HepG2 (cell line): ENCODE measurements around the gene ZNF446. TPM values are rescaled to one million over a fixed set of nuclear protein-coding genes. Genes with fewer than 3 reads are reported as not detected.
A peak's percentile ranks its signal among the peaks of the same experiment; 100 is the strongest.

Experiments
- AFF4 ChIP-seq: sonication (generic); formaldehyde crosslinking; IDR thresholded peaks from 2 replicates; pipeline ENCODE4 v1.4.0; 2020; ENCODE audit warnings: missing genetic modification reagents
- CC2D1A ChIP-seq: sonication (generic); formaldehyde crosslinking; IDR thresholded peaks from 2 replicates; pipeline ENCODE4 v1.8.1; 2023; ENCODE audit warnings: mild to moderate bottlenecking, missing genetic modification reagents
- CENPT ChIP-seq: sonication (generic); formaldehyde crosslinking; IDR thresholded peaks from 2 replicates; pipeline ENCODE4 v1.8.0; 2022; ENCODE audit warnings: low read depth, mild to moderate bottlenecking, moderate library complexity, missing genetic modification reagents
- CREM ChIP-seq, 2 experiments: sonication (generic) in 1 of 2; formaldehyde crosslinking in 1 of 2; IDR thresholded peaks; 2 replicates each; pipeline versions ENCODE4 v1.4.0 to v1.6.1; 2016 to 2020; ENCODE audit warnings: antibody characterized with exemption in 1 of 2, mild to moderate bottlenecking in 1 of 2, missing genetic modification reagents in 1 of 2
- DBP ChIP-seq: sonication (generic); formaldehyde crosslinking; IDR thresholded peaks from 2 replicates; pipeline ENCODE4 v1.4.0; 2020; ENCODE audit warnings: missing genetic modification reagents; ENCODE audit errors: not compliant biosample characterization
- ELF4 ChIP-seq: sonication (generic); formaldehyde crosslinking; IDR thresholded peaks from 2 replicates; pipeline ENCODE4 v1.5.0; 2020; ENCODE audit warnings: missing genetic modification reagents, mild to moderate bottlenecking, moderate library complexity, borderline replicate concordance
- JUNB ChIP-seq: sonication (generic); formaldehyde crosslinking; IDR thresholded peaks from 2 replicates; pipeline ENCODE4 v1.8.0; 2022; ENCODE audit warnings: missing genetic modification reagents, mild to moderate bottlenecking, borderline replicate concordance
- KAT2B ChIP-seq: fragments of 150-350 bp; IDR thresholded peaks from 2 replicates; pipeline ENCODE4 v1.6.1; 2014; ENCODE audit warnings: low read depth, low read length, borderline replicate concordance
- KDM4B ChIP-seq: sonication (generic); formaldehyde crosslinking; IDR thresholded peaks from 2 replicates; pipeline ENCODE4 v1.4.0; 2020; ENCODE audit warnings: missing genetic modification reagents
- PBX2 ChIP-seq: IDR thresholded peaks from 2 replicates; pipeline ENCODE4 v1.6.1; 2016; ENCODE audit warnings: control low read depth
- PITX1 ChIP-seq: sonication (generic); formaldehyde crosslinking; IDR thresholded peaks from 2 replicates; pipeline ENCODE4 v1.5.1; 2020; ENCODE audit warnings: mild to moderate bottlenecking, missing genetic modification reagents
- PRPF4 ChIP-seq: fragments of 200-400 bp; formaldehyde crosslinking; IDR thresholded peaks from 2 replicates; pipeline ENCODE4 v1.6.1; 2016; ENCODE audit warnings: low read length, low read depth; ENCODE audit not compliant: poor library complexity, severe bottlenecking
- RAD51 ChIP-seq: fragments of 450-650 bp; IDR thresholded peaks from 2 replicates; pipeline ENCODE4 v1.6.1; 2016; ENCODE audit warnings: borderline replicate concordance
- ZNF264 ChIP-seq: sonication (generic); formaldehyde crosslinking; IDR thresholded peaks from 2 replicates; pipeline ENCODE4 v1.4.0; 2020; ENCODE audit warnings: missing genetic modification reagents
- ZNF629 ChIP-seq: sonication (generic); formaldehyde crosslinking; conservative IDR thresholded peaks from 2 replicates; pipeline ENCODE4 v1.5.0; 2020; ENCODE audit warnings: missing genetic modification reagents
- ZNF770 ChIP-seq: sonication (generic); formaldehyde crosslinking; IDR thresholded peaks from 2 replicates; pipeline ENCODE4 v1.5.0; 2020; ENCODE audit warnings: mild to moderate bottlenecking, missing genetic modification reagents
- ZSCAN25 ChIP-seq: sonication (generic); formaldehyde crosslinking; IDR thresholded peaks from 2 replicates; pipeline ENCODE4 v1.8.0; 2022; ENCODE audit warnings: mild to moderate bottlenecking, missing genetic modification reagents
- ZXDC ChIP-seq: sonication (generic); formaldehyde crosslinking; IDR thresholded peaks from 2 replicates; pipeline ENCODE4 v1.5.0; 2020; ENCODE audit warnings: mild to moderate bottlenecking, missing genetic modification reagents
- polyA plus RNA-seq, 8 experiments: library from polyadenylated mRNA; depleted of rRNA in 3 of 8; stranded (reverse) in 7 of 8; unstranded in 1 of 8; fragments of >200 nt; fragmentation: Illumina TruSeq in 4 of 8; extraction: Trizol in 4 of 8; gene quantifications; 2 replicates each; pipeline versions ENCODE4 v1.2.1 to v1.2.3, GENCODE V29; 2011 to 2016; ENCODE audit warnings: low read depth in 4 of 8, missing spikeins in 1 of 8, mixed read lengths in 1 of 8; ENCODE audit not compliant: insufficient read depth in 1 of 8
- total RNA-seq, 5 experiments: library from RNA; depleted of rRNA; stranded (reverse); fragments of >200 nt; fragmentation: Illumina TruSeq; extraction: Trizol; gene quantifications; 2 replicates each; pipeline ENCODE4 v1.2.3, GENCODE V29; 2016; ENCODE audit warnings: low read depth in 1 of 5

ZNF446 gene
- total and polyA plus RNA-seq, 2 of the 13 experiments (the other 11 are each of a cell fraction or from before 2014, with no cell fraction given), result 3.0 to 3.6 TPM

- TF ChIP-seq RAD51 (no peak), ZNF629 (CRISPR knock-in tag) (peak; percentile 43; the same call in 1 of the 2 replicates), ZSCAN25 (CRISPR knock-in tag) (no peak), ZNF264 (CRISPR knock-in tag) (peak; percentile 86; the same call in 1 of the 2 replicates), CC2D1A (no peak), JUNB (CRISPR knock-in tag) (no peak), CREM (IDR thresholded peaks at IDR 0.05) (peak; percentile 42; the same call in 1 of the 2 replicates), CREM (CRISPR knock-in tag; IDR thresholded peaks at IDR 0.05) (no peak), ELF4 (CRISPR knock-in tag) (no peak), AFF4 (no peak), DBP (no peak), PBX2 (no peak), ZXDC (CRISPR knock-in tag) (0 out of 2 replicates have a peak, but pooled peaks have one; percentile 38), PITX1 (CRISPR knock-in tag) (peak; percentile 82), CENPT (0 out of 2 replicates have a peak, but pooled peaks have one; percentile 24), KAT2B (no peak), KDM4B (CRISPR knock-in tag) (no peak), PRPF4 (no peak), ZNF770 (no peak)
Measured at GRCh38 chr19:58511353-58512208, 35.4 kb downstream of the ZNF446 start, which contains the start of gene SLC27A5 (continued).
